Measurements from ENCODE around the gene PAX2.

PAX2 gene
- long read RNA-seq, partial matches to known transcripts: 0 of 1 reads
- long read RNA-seq, other reads (novel, unspliced or antisense): 1 of 1 reads

GRCh38 chr10:100744987-100745881 lies at the start of gene PAX2:
Gene PAX2 (plus strand): TSS chr10:100745582. CDS start chr10:100746261, 679 bp downstream.
- no peak for DNase-seq (ENCODE audit: low read depth in 1 of 2, low spot score in 1 of 2)
- H3K27ac ChIP-seq (replicated peaks): no peak within 1 kb of the TSS
- H3K27me3 ChIP-seq (ENCODE audit: insufficient read depth, poor library complexity, severe bottlenecking): peaks cover 83% of the 10 kb centered on the region
- TF ChIP-seq REST (IDR thresholded peaks at IDR 0.05; ENCODE audit: insufficient replicate concordance, low read depth) (no peak), SPI1 (IDR thresholded peaks at IDR 0.05; ENCODE audit: borderline replicate concordance, low read depth) (no peak), CTCF (IDR thresholded peaks at IDR 0.05; ENCODE audit: insufficient read depth, low read length) (no peak), GABPA (IDR thresholded peaks at IDR 0.05; ENCODE audit: low read depth) (no peak), POLR2AphosphoS5 (IDR thresholded peaks at IDR 0.05; ENCODE audit: low read depth) (no peak)
- no peak within 1 kb of the TSS; the same call in 1 of the 2 replicates for H3K4me3 ChIP-seq (replicated peaks; ENCODE audit: insufficient read depth, low read length)

GRCh38 chr10:100696477-100696901 lies 48.9 kb upstream of the PAX2 start:
- TF ChIP-seq REST (IDR thresholded peaks at IDR 0.05; ENCODE audit: insufficient replicate concordance, low read depth) (no peak), SPI1 (IDR thresholded peaks at IDR 0.05; ENCODE audit: borderline replicate concordance, low read depth) (no peak), CTCF (IDR thresholded peaks at IDR 0.05; ENCODE audit: insufficient read depth, low read length) (no peak), GABPA (IDR thresholded peaks at IDR 0.05; ENCODE audit: low read depth) (no peak), POLR2AphosphoS5 (IDR thresholded peaks at IDR 0.05; ENCODE audit: low read depth) (no peak)
- DNase-seq (ENCODE audit: low read depth in 1 of 2, low spot score in 1 of 2): no peak
- H3K4me3 ChIP-seq (replicated peaks; ENCODE audit: insufficient read depth, low read length): no peak overlapping the region
- H3K27me3 ChIP-seq (ENCODE audit: insufficient read depth, poor library complexity, severe bottlenecking): peaks cover 9% of the 10 kb centered on the region
- no peak overlapping the region for H3K27ac ChIP-seq (replicated peaks)

- TF ChIP-seq SPI1 (IDR thresholded peaks at IDR 0.05; ENCODE audit: borderline replicate concordance, low read depth) (no peak), GABPA (IDR thresholded peaks at IDR 0.05; ENCODE audit: low read depth) (no peak), POLR2AphosphoS5 (IDR thresholded peaks at IDR 0.05; ENCODE audit: low read depth) (no peak), REST (IDR thresholded peaks at IDR 0.05; ENCODE audit: insufficient replicate concordance, low read depth) (no peak), CTCF (IDR thresholded peaks at IDR 0.05; ENCODE audit: insufficient read depth, low read length) (no peak)
- no peak overlapping the region for H3K4me3 ChIP-seq (replicated peaks; ENCODE audit: insufficient read depth, low read length)
- H3K27ac ChIP-seq (replicated peaks): no peak overlapping the region
- DNase-seq (ENCODE audit: low read depth in 1 of 2, low spot score in 1 of 2): no peak
- peaks cover 9% of the 10 kb centered on the region for H3K27me3 ChIP-seq (ENCODE audit: insufficient read depth, poor library complexity, severe bottlenecking)
These were observed 48.3 kb upstream of the PAX2 start for GRCh38 chr10:100697070-100697469.
